HCT116 (cell line): ENCODE measurements around the gene TCEA3. TPM values are rescaled to one million over a fixed set of nuclear protein-coding genes. Genes with fewer than 3 reads are reported as not detected.

ENCODE experiments used
- ATAC-seq: fragments of 200-7000 bp; cut with Tn5 transposase; 2 replicates; pipeline ENCODE4 v1.9.1; 2020; ENCODE audit warnings: mild to moderate bottlenecking, moderate library complexity
- BruUV-seq: library from RNA; stranded (reverse); fragments of 400-500 nt; replicated peaks from 2 replicates; lab custom pipeline; 2021; lab: Mats Ljungman, UMichigan
- CTCF ChIA-PET: fragments of 300-600 bp; sonication (Branson Sonifier 250); formaldehyde crosslinking; loops from one replicate; lab custom pipeline; 2021; ENCODE audit warnings: antibody characterized with exemption; lab: Charles Lee
- POLR2A ChIA-PET: fragments of 300-600, 350-600 bp; sonication (Branson Sonifier 250); formaldehyde crosslinking; loops from one replicate; lab custom pipeline; 2021; ENCODE audit warnings: antibody characterized with exemption; lab: Charles Lee
- RAD21 ChIA-PET, 2 experiments: fragments of 300-600 bp; sonication (Branson Sonifier 250); formaldehyde crosslinking; loops; one replicate each; lab custom pipeline; 2023; ENCODE audit warnings: low total read pairs in 2 of 2; ENCODE audit not compliant: uncharacterized antibody in 2 of 2, unreplicated experiment in 2 of 2, low non-redundant PET in 1 of 2; lab: Charles Lee
- DNase-seq: peaks from one replicate; pipeline ENCODE4 v3.0.0-alpha.2; 2010; ENCODE audit warnings: low read depth, low spot score
- H2AFZ ChIP-seq: fragments of 200-600 bp; shearing (Covaris generic), sonication (generic); 2 replicates; pipeline ENCODE4 v1.6.1; 2017; ENCODE audit warnings: low read depth, mixed run types, mixed read lengths, antibody characterized with exemption, low read length; ENCODE audit not compliant: poor library complexity, severe bottlenecking
- H3K27ac ChIP-seq: 2 replicates; pipeline ENCODE4 v1.5.1; 2012; ENCODE audit warnings: low read depth, low read length
- H3K27me3 ChIP-seq: fragments of 200-600 bp; sonication (generic); 2 replicates; pipeline ENCODE4 v1.6.1; 2016; ENCODE audit warnings: mixed run types, low read length, mixed read lengths; ENCODE audit not compliant: insufficient read depth
- H3K36me3 ChIP-seq, 2 experiments: fragments of 200-500 bp in 1 of 2; fragments of 200-600 bp in 1 of 2; sonication (Bioruptor generic) in 1 of 2; sonication (generic) in 1 of 2; 2 replicates each; pipeline versions ENCODE4 v1.5.1 to v1.6.1; 2014 to 2016; ENCODE audit warnings: low read length in 2 of 2, inconsistent platforms in 1 of 2, mixed read lengths in 1 of 2, mixed run types in 1 of 2; ENCODE audit not compliant: insufficient read depth in 2 of 2, control insufficient read depth in 1 of 2
- H3K4me1 ChIP-seq, 2 experiments: fragments of 200-600 bp in 1 of 2; sonication (generic) in 1 of 2; 2 replicates each; pipeline versions ENCODE4 v1.5.1 to v1.6.1; 2012 to 2017; ENCODE audit warnings: low read length in 2 of 2, inconsistent platforms in 1 of 2, mild to moderate bottlenecking in 1 of 2, mixed read lengths in 1 of 2, mixed run types in 1 of 2, moderate library complexity in 1 of 2; ENCODE audit not compliant: insufficient read depth in 2 of 2, control insufficient read depth in 1 of 2
- H3K4me2 ChIP-seq: fragments of 200-600 bp; sonication (generic); 2 replicates; pipeline ENCODE4 v1.6.1; 2017; ENCODE audit warnings: mixed run types, low read length, mixed read lengths
- H3K4me3 ChIP-seq, 2 experiments: fragments of 200-600 bp in 1 of 2; sonication (generic) in 1 of 2; replicated peaks in 1 of 2; 2 replicates each; pipeline ENCODE4 v1.5.1; 2011 to 2016; ENCODE audit warnings: low read length in 2 of 2, control low read depth in 1 of 2, low read depth in 1 of 2, mild to moderate bottlenecking in 1 of 2, mixed read lengths in 1 of 2, mixed run types in 1 of 2
- H3K79me2 ChIP-seq: fragments of 200-600 bp; sonication (generic); 2 replicates; pipeline ENCODE4 v1.6.1; 2017; ENCODE audit warnings: mild to moderate bottlenecking, mixed run types, low read length, moderate library complexity, mixed read lengths; ENCODE audit not compliant: insufficient read depth
- H3K9ac ChIP-seq: fragments of 200-600 bp; sonication (generic); 2 replicates; pipeline ENCODE4 v1.6.1; 2016; ENCODE audit warnings: low read length, mixed read lengths
- H3K9me2 ChIP-seq: fragments of 200-600 bp; sonication (generic), shearing (Covaris generic); 2 replicates; pipeline ENCODE4 v1.6.1; 2017; ENCODE audit warnings: mixed run types, mild to moderate bottlenecking, moderate library complexity; ENCODE audit not compliant: insufficient read depth
- H3K9me3 ChIP-seq, 2 experiments: fragments of 200-500 bp in 1 of 2; fragments of 200-600 bp in 1 of 2; sonication (Bioruptor generic) in 1 of 2; sonication (generic) in 1 of 2; 2 replicates each; pipeline ENCODE4 v1.6.1; 2014 to 2017; ENCODE audit warnings: low read length in 2 of 2, mixed read lengths in 2 of 2, inconsistent platforms in 1 of 2, low read depth in 1 of 2, mild to moderate bottlenecking in 1 of 2, mixed run types in 1 of 2, moderate library complexity in 1 of 2; ENCODE audit not compliant: control insufficient read depth in 1 of 2, insufficient read depth in 1 of 2
- H4K20me1 ChIP-seq: fragments of 200-600 bp; sonication (generic), shearing (Covaris generic); 2 replicates; pipeline ENCODE4 v1.6.1; 2017; ENCODE audit warnings: mixed run types, mild to moderate bottlenecking, moderate library complexity; ENCODE audit not compliant: insufficient read depth
- CEBPB ChIP-seq: IDR thresholded peaks from 2 replicates; pipeline ENCODE4 v1.6.1; 2012; ENCODE audit warnings: low read depth
- CTCF ChIP-seq, 3 experiments: fragments of 200-600 bp in 1 of 3; sonication (generic) in 1 of 3; IDR thresholded peaks in 2 of 3; conservative IDR thresholded peaks in 1 of 3; 2 replicates each; pipeline ENCODE4 v1.5.1; 2012 to 2017; ENCODE audit warnings: low read depth in 2 of 3, low read length in 2 of 3, antibody characterized with exemption in 1 of 3, borderline replicate concordance in 1 of 3, control low read depth in 1 of 3, mild to moderate bottlenecking in 1 of 3, mixed read lengths in 1 of 3, mixed run types in 1 of 3, moderate library complexity in 1 of 3; ENCODE audit not compliant: insufficient read depth in 1 of 3
- EGR1 ChIP-seq: IDR thresholded peaks from 2 replicates; pipeline ENCODE4 v1.6.1; 2012; ENCODE audit warnings: low read depth
- MAX ChIP-seq: IDR thresholded peaks from 2 replicates; pipeline ENCODE4 v1.6.1; 2012
- POLR2A ChIP-seq: IDR thresholded peaks from 2 replicates; pipeline ENCODE4 v1.7.0; 2011; ENCODE audit warnings: borderline replicate concordance; ENCODE audit not compliant: insufficient read depth, insufficient read length; ENCODE audit errors: extremely low read depth
- REST ChIP-seq: IDR thresholded peaks from 2 replicates; pipeline ENCODE4 v1.6.1; 2012; ENCODE audit warnings: low read depth
- SIN3A ChIP-seq: IDR thresholded peaks from 2 replicates; pipeline ENCODE4 v1.6.1; 2012; ENCODE audit warnings: low read depth
- SRF ChIP-seq: IDR thresholded peaks from 2 replicates; pipeline ENCODE4 v1.6.1; 2012; ENCODE audit warnings: low read depth
- TCF7L2 ChIP-seq: IDR thresholded peaks from 2 replicates; pipeline ENCODE4 v1.7.0; 2011; ENCODE audit warnings: borderline replicate concordance, inconsistent platforms; ENCODE audit not compliant: insufficient read depth, insufficient read length; ENCODE audit errors: extremely low read depth
- YY1 ChIP-seq: IDR thresholded peaks from 2 replicates; pipeline ENCODE4 v1.6.1; 2011; ENCODE audit warnings: low read length, low read depth, moderate library complexity, mild to moderate bottlenecking; ENCODE audit not compliant: insufficient replicate concordance; ENCODE audit errors: extremely low read depth
- ZFX ChIP-seq: fragments of 450-650 bp; IDR thresholded peaks from 2 replicates; pipeline ENCODE4 v1.6.1; 2017
- intact Hi-C: fragments of 100-400 bp; cut with micrococcal nuclease; formaldehyde crosslinking; loops from 2 replicates; pipeline ENCODE4 v1.10.0; 2022
- total RNA-seq: library from RNA; stranded (reverse); gene quantifications from one replicate; pipeline ENCODE4 v1.2.1, GENCODE V29; 2021; ENCODE audit not compliant: unreplicated experiment

TCEA3 gene
- total RNA-seq, 1 experiment from 2014 or later: 3.7 TPM

GRCh38 chr1:23345920-23346319 lies 78.6 kb downstream of the TCEA3 start:
- Histone ChIP-seq H3K27me3 (no peaks in the 10 kb centered on the region), H3K27ac (peak overlapping the region; percentile 85; the same call in 1 of the 2 replicates), H3K9me2 (no peaks in the 10 kb centered on the region), H4K20me1 (peaks cover 22% of the 10 kb centered on the region; the same call in 1 of the 2 replicates), H3K4me3 (no peak overlapping the region), H3K9ac (no peak overlapping the region), H2AFZ (no peak overlapping the region), H3K9me3 (no peaks in the 10 kb centered on the region), H3K79me2 (peaks cover 31% of the 10 kb centered on the region), H3K4me1 (peaks cover 11 to 34% of the 10 kb centered on the region in 2 experiments; a peak in 3 of 4 replicates), H3K4me2 (no peak overlapping the region), H3K36me3 (no peaks in the 10 kb centered on the region)
- BruUV-seq: no TSS peak
- RAD21 ChIA-PET: no interaction called here
- POLR2A ChIA-PET: interaction anchor here (2.4 kb wide), 1 partner anchor 22 kb away, joined by 30 read pairs; the partner anchor contains the start of gene ZNF436
- DNase-seq: no peak
- CTCF ChIA-PET: interaction anchor here (0.8 kb wide), 1 partner anchor 23 kb away, joined by 3 read pairs; no protein-coding TSS in a partner anchor
- ATAC-seq: no peak
- intact Hi-C loops: loop anchor here (2.0 to 10.0 kb wide), 2 partner anchors 59 to 189 kb away; partner anchors contain the start of gene E2F2
- no peak for TF ChIP-seq CTCF (IDR thresholded peaks at IDR 0.05 in 2 of 3, conservative IDR thresholded peaks at IDR 0.05 in 1 of 3; ENCODE audit: borderline replicate concordance in 1 of 3, insufficient read depth in 1 of 3, low read depth in 2 of 3, low read length in 2 of 3)
- TF ChIP-seq REST: no peak
- TF ChIP-seq SIN3A: no peak
- TF ChIP-seq SRF: no peak
- TF ChIP-seq CEBPB: no peak
- no peak for TF ChIP-seq MAX
- no peak for TF ChIP-seq YY1
- no peak for TF ChIP-seq ZFX
- TF ChIP-seq POLR2A: no peak
- TF ChIP-seq TCF7L2: no peak
- no peak for TF ChIP-seq EGR1
